GM23338 (cell line): ENCODE measurements around the gene PVRIG.

Experiments
- CREB1 ChIP-seq: fragments of 250-450 bp; sonication (Bioruptor Pico); IDR thresholded peaks from 2 replicates; pipeline ENCODE4 v1.5.0; 2020; ENCODE audit warnings: low read depth, mild to moderate bottlenecking, moderate library complexity
- CTCF ChIP-seq, 2 experiments: fragments of 200-600 bp in 1 of 2; sonication (generic) in 1 of 2; conservative IDR thresholded peaks; 2 replicates each; pipeline versions ENCODE4 v1.5.1 to v1.6.1; 2016 to 2017; ENCODE audit warnings: antibody characterized with exemption in 2 of 2, low read depth in 2 of 2, mild to moderate bottlenecking in 2 of 2, moderate library complexity in 1 of 2
- EZH2 ChIP-seq: fragments of 200-600 bp; sonication (generic); IDR thresholded peaks from one replicate; pipeline ENCODE4 v1.8.0; 2017; ENCODE audit warnings: antibody characterized with exemption, mild to moderate bottlenecking, low read depth; ENCODE audit not compliant: unreplicated experiment
- EZH2phosphoT487 ChIP-seq: fragments of 200-600 bp; sonication (generic); IDR thresholded peaks from one replicate; pipeline ENCODE4 v1.8.1; 2018; ENCODE audit warnings: antibody characterized with exemption; ENCODE audit not compliant: unreplicated experiment
- JUNB ChIP-seq: IDR thresholded peaks from one replicate; pipeline ENCODE4 v1.6.1; 2016; ENCODE audit warnings: antibody characterized with exemption; ENCODE audit not compliant: unreplicated experiment
- POLR2AphosphoS5 ChIP-seq: IDR thresholded peaks from 2 replicates; pipeline ENCODE4 v1.6.1; 2016; ENCODE audit warnings: antibody characterized with exemption, low read depth
- REST ChIP-seq: IDR thresholded peaks from one replicate; pipeline ENCODE4 v1.6.1; 2018; ENCODE audit warnings: antibody characterized with exemption; ENCODE audit not compliant: unreplicated experiment
- STAT1 ChIP-seq: IDR thresholded peaks from one replicate; pipeline ENCODE4 v1.6.1; 2016; ENCODE audit warnings: antibody characterized with exemption; ENCODE audit not compliant: unreplicated experiment
- ZNF331 ChIP-seq: fragments of 250-450 bp; sonication (Bioruptor Pico); IDR thresholded peaks from 2 replicates; pipeline ENCODE4 v1.5.0; 2020; ENCODE audit warnings: low read depth, mild to moderate bottlenecking, moderate library complexity
- TF ChIP-seq, protein P1 (sequence below): fragments of 250-450 bp; sonication (Bioruptor Pico); IDR thresholded peaks from 2 replicates; pipeline ENCODE4 v1.5.0; 2020; ENCODE audit warnings: mild to moderate bottlenecking, moderate library complexity

DNA sequence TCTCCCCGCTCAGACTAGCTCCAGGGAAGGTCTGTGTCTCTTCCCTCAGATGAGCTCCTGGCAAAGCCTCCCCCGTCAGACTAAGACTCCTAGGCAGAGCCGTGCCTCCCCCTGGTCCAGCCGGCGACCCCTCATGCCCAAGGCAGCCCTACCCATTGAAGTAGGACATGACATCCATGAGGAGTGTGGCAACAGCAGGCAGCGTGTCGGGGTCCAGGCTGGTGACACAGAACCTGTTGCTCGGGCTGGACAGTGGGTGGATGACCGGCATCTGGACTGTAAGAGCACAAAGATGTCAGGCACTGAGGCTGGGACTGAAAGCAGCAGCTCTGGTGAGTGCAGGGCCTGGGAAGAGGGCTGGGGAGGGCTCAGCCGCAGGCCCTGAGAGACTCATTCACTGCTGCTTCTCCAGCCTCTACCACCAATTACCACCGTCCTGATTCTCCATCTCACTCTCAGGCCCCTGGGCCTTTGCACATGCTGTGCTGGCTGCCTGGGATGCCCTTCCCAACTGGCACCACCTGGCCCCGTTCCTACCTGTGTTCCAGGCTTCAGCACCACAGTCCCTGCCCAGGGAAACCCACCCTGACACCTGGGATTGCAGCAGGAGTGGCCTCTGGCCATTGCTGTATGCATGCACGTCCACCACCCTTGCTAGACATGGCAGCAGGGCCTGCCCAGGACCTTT is 2.8 kb downstream of the PVRIG start:
- TF ChIP-seq EZH2 (no peak), REST (no peak), CTCF (conservative IDR thresholded peaks at IDR 0.05; ENCODE audit: low read depth in 2 of 2) (no peak), EZH2phosphoT487 (no peak), POLR2AphosphoS5 (no peak), JUNB (no peak), CREB1 (no peak), STAT1 (no peak), ZNF331 (CRISPR knock-in tag) (no peak)
- TF ChIP-seq, protein P1, sequence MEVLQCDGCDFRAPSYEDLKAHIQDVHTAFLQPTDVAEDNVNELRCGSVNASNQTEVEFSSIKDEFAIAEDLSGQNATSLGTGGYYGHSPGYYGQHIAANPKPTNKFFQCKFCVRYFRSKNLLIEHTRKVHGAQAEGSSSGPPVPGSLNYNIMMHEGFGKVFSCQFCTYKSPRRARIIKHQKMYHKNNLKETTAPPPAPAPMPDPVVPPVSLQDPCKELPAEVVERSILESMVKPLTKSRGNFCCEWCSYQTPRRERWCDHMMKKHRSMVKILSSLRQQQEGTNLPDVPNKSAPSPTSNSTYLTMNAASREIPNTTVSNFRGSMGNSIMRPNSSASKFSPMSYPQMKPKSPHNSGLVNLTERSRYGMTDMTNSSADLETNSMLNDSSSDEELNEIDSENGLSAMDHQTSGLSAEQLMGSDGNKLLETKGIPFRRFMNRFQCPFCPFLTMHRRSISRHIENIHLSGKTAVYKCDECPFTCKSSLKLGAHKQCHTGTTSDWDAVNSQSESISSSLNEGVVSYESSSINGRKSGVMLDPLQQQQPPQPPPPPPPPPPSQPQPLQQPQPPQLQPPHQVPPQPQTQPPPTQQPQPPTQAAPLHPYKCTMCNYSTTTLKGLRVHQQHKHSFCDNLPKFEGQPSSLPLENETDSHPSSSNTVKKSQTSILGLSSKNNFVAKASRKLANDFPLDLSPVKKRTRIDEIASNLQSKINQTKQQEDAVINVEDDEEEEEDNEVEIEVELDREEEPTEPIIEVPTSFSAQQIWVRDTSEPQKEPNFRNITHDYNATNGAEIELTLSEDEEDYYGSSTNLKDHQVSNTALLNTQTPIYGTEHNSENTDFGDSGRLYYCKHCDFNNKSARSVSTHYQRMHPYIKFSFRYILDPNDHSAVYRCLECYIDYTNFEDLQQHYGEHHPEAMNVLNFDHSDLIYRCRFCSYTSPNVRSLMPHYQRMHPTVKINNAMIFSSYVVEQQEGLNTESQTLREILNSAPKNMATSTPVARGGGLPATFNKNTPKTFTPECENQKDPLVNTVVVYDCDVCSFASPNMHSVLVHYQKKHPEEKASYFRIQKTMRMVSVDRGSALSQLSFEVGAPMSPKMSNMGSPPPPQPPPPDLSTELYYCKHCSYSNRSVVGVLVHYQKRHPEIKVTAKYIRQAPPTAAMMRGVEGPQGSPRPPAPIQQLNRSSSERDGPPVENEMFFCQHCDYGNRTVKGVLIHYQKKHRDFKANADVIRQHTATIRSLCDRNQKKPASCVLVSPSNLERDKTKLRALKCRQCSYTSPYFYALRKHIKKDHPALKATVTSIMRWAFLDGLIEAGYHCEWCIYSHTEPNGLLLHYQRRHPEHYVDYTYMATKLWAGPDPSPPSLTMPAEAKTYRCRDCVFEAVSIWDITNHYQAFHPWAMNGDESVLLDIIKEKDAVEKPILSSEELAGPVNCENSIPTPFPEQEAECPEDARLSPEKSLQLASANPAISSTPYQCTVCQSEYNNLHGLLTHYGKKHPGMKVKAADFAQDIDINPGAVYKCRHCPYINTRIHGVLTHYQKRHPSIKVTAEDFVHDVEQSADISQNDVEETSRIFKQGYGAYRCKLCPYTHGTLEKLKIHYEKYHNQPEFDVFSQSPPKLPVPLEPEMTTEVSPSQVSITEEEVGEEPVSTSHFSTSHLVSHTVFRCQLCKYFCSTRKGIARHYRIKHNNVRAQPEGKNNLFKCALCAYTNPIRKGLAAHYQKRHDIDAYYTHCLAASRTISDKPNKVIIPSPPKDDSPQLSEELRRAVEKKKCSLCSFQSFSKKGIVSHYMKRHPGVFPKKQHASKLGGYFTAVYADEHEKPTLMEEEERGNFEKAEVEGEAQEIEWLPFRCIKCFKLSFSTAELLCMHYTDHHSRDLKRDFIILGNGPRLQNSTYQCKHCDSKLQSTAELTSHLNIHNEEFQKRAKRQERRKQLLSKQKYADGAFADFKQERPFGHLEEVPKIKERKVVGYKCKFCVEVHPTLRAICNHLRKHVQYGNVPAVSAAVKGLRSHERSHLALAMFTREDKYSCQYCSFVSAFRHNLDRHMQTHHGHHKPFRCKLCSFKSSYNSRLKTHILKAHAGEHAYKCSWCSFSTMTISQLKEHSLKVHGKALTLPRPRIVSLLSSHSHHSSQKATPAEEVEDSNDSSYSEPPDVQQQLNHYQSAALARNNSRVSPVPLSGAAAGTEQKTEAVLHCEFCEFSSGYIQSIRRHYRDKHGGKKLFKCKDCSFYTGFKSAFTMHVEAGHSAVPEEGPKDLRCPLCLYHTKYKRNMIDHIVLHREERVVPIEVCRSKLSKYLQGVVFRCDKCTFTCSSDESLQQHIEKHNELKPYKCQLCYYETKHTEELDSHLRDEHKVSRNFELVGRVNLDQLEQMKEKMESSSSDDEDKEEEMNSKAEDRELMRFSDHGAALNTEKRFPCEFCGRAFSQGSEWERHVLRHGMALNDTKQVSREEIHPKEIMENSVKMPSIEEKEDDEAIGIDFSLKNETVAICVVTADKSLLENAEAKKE (CRISPR knock-in tag) = no peak
